ENCODE data around the gene SUCO. TPM values are rescaled to one million over a fixed set of nuclear protein-coding genes. Genes with fewer than 3 reads are reported as not detected.

The SUCO gene
- total and polyA plus RNA-seq, 2 of the 8 experiments (the other 6 are each of a cell fraction or from before 2014, with no cell fraction given): 8.3 to 35.8 TPM

- TF ChIP-seq, protein P1, sequence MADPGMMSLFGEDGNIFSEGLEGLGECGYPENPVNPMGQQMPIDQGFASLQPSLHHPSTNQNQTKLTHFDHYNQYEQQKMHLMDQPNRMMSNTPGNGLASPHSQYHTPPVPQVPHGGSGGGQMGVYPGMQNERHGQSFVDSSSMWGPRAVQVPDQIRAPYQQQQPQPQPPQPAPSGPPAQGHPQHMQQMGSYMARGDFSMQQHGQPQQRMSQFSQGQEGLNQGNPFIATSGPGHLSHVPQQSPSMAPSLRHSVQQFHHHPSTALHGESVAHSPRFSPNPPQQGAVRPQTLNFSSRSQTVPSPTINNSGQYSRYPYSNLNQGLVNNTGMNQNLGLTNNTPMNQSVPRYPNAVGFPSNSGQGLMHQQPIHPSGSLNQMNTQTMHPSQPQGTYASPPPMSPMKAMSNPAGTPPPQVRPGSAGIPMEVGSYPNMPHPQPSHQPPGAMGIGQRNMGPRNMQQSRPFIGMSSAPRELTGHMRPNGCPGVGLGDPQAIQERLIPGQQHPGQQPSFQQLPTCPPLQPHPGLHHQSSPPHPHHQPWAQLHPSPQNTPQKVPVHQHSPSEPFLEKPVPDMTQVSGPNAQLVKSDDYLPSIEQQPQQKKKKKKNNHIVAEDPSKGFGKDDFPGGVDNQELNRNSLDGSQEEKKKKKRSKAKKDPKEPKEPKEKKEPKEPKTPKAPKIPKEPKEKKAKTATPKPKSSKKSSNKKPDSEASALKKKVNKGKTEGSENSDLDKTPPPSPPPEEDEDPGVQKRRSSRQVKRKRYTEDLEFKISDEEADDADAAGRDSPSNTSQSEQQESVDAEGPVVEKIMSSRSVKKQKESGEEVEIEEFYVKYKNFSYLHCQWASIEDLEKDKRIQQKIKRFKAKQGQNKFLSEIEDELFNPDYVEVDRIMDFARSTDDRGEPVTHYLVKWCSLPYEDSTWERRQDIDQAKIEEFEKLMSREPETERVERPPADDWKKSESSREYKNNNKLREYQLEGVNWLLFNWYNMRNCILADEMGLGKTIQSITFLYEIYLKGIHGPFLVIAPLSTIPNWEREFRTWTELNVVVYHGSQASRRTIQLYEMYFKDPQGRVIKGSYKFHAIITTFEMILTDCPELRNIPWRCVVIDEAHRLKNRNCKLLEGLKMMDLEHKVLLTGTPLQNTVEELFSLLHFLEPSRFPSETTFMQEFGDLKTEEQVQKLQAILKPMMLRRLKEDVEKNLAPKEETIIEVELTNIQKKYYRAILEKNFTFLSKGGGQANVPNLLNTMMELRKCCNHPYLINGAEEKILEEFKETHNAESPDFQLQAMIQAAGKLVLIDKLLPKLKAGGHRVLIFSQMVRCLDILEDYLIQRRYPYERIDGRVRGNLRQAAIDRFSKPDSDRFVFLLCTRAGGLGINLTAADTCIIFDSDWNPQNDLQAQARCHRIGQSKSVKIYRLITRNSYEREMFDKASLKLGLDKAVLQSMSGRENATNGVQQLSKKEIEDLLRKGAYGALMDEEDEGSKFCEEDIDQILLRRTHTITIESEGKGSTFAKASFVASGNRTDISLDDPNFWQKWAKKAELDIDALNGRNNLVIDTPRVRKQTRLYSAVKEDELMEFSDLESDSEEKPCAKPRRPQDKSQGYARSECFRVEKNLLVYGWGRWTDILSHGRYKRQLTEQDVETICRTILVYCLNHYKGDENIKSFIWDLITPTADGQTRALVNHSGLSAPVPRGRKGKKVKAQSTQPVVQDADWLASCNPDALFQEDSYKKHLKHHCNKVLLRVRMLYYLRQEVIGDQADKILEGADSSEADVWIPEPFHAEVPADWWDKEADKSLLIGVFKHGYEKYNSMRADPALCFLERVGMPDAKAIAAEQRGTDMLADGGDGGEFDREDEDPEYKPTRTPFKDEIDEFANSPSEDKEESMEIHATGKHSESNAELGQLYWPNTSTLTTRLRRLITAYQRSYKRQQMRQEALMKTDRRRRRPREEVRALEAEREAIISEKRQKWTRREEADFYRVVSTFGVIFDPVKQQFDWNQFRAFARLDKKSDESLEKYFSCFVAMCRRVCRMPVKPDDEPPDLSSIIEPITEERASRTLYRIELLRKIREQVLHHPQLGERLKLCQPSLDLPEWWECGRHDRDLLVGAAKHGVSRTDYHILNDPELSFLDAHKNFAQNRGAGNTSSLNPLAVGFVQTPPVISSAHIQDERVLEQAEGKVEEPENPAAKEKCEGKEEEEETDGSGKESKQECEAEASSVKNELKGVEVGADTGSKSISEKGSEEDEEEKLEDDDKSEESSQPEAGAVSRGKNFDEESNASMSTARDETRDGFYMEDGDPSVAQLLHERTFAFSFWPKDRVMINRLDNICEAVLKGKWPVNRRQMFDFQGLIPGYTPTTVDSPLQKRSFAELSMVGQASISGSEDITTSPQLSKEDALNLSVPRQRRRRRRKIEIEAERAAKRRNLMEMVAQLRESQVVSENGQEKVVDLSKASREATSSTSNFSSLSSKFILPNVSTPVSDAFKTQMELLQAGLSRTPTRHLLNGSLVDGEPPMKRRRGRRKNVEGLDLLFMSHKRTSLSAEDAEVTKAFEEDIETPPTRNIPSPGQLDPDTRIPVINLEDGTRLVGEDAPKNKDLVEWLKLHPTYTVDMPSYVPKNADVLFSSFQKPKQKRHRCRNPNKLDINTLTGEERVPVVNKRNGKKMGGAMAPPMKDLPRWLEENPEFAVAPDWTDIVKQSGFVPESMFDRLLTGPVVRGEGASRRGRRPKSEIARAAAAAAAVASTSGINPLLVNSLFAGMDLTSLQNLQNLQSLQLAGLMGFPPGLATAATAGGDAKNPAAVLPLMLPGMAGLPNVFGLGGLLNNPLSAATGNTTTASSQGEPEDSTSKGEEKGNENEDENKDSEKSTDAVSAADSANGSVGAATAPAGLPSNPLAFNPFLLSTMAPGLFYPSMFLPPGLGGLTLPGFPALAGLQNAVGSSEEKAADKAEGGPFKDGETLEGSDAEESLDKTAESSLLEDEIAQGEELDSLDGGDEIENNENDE (IDR thresholded peaks at IDR 0.05; ENCODE audit: insufficient replicate concordance, low read length): no peak
- TF ChIP-seq RXRA (IDR thresholded peaks at IDR 0.05; ENCODE audit: insufficient read depth, low read depth, low read length) (no peak), SP2 (IDR thresholded peaks at IDR 0.05; ENCODE audit: low read length) (no peak), MAX (IDR thresholded peaks at IDR 0.05) (no peak), POLR2A (IDR thresholded peaks at IDR 0.05; ENCODE audit: control extremely low read depth in 1 of 2, low read depth in 2 of 2, low read length in 2 of 2) (no peak)
- TF ChIP-seq, protein P2, sequence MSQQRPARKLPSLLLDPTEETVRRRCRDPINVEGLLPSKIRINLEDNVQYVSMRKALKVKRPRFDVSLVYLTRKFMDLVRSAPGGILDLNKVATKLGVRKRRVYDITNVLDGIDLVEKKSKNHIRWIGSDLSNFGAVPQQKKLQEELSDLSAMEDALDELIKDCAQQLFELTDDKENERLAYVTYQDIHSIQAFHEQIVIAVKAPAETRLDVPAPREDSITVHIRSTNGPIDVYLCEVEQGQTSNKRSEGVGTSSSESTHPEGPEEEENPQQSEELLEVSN (IDR thresholded peaks at IDR 0.05): no peak
These were observed 80.3 kb downstream of the SUCO start (continued) for GRCh38 chr1:172613294-172613693.
